Upper lobe of left lung (tissue), 4 donors: Measurements from ENCODE around the gene SFXN2.

Experiments
- EP300 ChIP-seq, 4 donors: sonication (generic); formaldehyde crosslinking; IDR thresholded peaks; one replicate each; pipeline ENCODE4 v1.5.1; 2017; ENCODE audit warnings: antibody characterized with exemption in 4 of 4, control low read depth in 2 of 4
- POLR2A ChIP-seq, 4 donors: fragments of 450-650 bp; IDR thresholded peaks; one replicate each; pipeline ENCODE4 v1.5.1; 2016 to 2017; ENCODE audit warnings: antibody characterized with exemption in 4 of 4, mild to moderate bottlenecking in 2 of 4
- POLR2AphosphoS5 ChIP-seq, 2 donors: sonication (generic); formaldehyde crosslinking; IDR thresholded peaks; one replicate each; pipeline ENCODE4 v1.5.1; 2017; ENCODE audit warnings: antibody characterized with exemption in 2 of 2
- TF ChIP-seq, protein P1 (sequence below), 6 experiments: fragments of 450-650 bp in 4 of 6; fragments of 200-600 bp in 2 of 6; sonication (generic) in 2 of 6; IDR thresholded peaks; one replicate each; pipeline ENCODE4 v1.5.1; 2016 to 2019; ENCODE audit warnings: antibody characterized with exemption in 6 of 6

- TF ChIP-seq, protein P1, sequence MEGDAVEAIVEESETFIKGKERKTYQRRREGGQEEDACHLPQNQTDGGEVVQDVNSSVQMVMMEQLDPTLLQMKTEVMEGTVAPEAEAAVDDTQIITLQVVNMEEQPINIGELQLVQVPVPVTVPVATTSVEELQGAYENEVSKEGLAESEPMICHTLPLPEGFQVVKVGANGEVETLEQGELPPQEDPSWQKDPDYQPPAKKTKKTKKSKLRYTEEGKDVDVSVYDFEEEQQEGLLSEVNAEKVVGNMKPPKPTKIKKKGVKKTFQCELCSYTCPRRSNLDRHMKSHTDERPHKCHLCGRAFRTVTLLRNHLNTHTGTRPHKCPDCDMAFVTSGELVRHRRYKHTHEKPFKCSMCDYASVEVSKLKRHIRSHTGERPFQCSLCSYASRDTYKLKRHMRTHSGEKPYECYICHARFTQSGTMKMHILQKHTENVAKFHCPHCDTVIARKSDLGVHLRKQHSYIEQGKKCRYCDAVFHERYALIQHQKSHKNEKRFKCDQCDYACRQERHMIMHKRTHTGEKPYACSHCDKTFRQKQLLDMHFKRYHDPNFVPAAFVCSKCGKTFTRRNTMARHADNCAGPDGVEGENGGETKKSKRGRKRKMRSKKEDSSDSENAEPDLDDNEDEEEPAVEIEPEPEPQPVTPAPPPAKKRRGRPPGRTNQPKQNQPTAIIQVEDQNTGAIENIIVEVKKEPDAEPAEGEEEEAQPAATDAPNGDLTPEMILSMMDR (IDR thresholded peaks at IDR 0.05) = no peak
- TF ChIP-seq EP300 (IDR thresholded peaks at IDR 0.05) (no peak), POLR2AphosphoS5 (IDR thresholded peaks at IDR 0.05) (no peak), POLR2A (IDR thresholded peaks at IDR 0.05) (peak in 1 of 4 donors; percentile 19)
Observed at GRCh38 chr10:102726274-102726673, 11.8 kb downstream of the SFXN2 start.
